Stimulated activated memory B cell treated with anti-CD40 and anti-IgM and Interleukin-4, amounts not matched to agents 10 μg/mL and 1 μg/mL and 100 μg/mL, for 72 hours (primary cell): ENCODE measurements around the gene EML1.

Source experiments
- ATAC-seq: fragments of 150-1000 bp; cut with Tn5 transposase; 2 replicates; pipeline ENCODE4 v1.10.0; 2021
- H3K27ac Mint-ChIP-seq: one replicate; pipeline ENCODE4 v1.8.0; 2022; ENCODE audit warnings: mild to moderate bottlenecking, mixed read lengths
- H3K27me3 Mint-ChIP-seq: one replicate; pipeline ENCODE4 v1.8.0; 2022; ENCODE audit warnings: mixed read lengths
- H3K36me3 Mint-ChIP-seq: one replicate; pipeline ENCODE4 v1.8.0; 2022; ENCODE audit warnings: mixed read lengths
- H3K4me1 Mint-ChIP-seq: one replicate; pipeline ENCODE4 v1.8.0; 2022; ENCODE audit warnings: mixed read lengths
- H3K4me3 Mint-ChIP-seq: one replicate; pipeline ENCODE4 v1.8.0; 2022; ENCODE audit warnings: mild to moderate bottlenecking, moderate library complexity, mixed read lengths
- H3K9me3 Mint-ChIP-seq: one replicate; pipeline ENCODE4 v1.8.0; 2022; ENCODE audit warnings: mixed read lengths

The EML1 gene

DNA sequence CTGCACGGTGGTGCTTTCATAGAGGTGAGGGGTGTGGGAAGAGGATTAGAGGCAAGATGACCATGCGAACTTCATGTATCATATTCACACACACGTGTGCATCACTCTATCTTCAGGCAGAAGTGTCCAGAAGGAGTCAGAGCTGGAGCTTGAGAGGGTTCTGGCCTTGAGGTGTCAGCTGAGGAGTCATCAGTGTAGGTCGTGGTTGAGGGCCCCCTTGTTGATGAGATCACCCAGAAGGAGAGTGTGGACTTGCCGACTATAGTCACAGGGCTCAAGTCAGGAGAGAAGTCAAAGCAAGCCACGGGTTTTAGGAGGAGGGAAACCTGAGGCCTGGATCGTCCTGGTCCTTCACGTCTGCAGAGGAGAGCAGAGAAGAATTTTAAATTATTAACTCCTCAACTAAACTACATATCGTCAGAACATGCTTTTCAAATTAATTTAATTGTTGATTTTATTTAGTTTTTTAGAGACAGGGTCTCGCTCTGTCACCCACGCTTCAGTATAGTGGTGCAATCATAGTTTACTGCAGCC lies 25.4 kb downstream of the EML1 start:
- H3K4me1 Mint-ChIP-seq = no peaks in the 10 kb centered on the region
- H3K9me3 Mint-ChIP-seq = no peaks in the 10 kb centered on the region
- H3K27ac Mint-ChIP-seq = no peak overlapping the region
- H3K27me3 Mint-ChIP-seq = peaks cover 21% of the 10 kb centered on the region
- no peak for ATAC-seq
- no peak overlapping the region for H3K4me3 Mint-ChIP-seq
- no peaks in the 10 kb centered on the region for H3K36me3 Mint-ChIP-seq

- ATAC-seq = no peak
- Mint-ChIP-seq H3K4me3 (no peak overlapping the region), H3K9me3 (no peaks in the 10 kb centered on the region), H3K27me3 (peaks cover 21% of the 10 kb centered on the region), H3K27ac (no peak overlapping the region), H3K4me1 (no peaks in the 10 kb centered on the region), H3K36me3 (no peaks in the 10 kb centered on the region)
Measured at GRCh38 chr14:99819514-99819913, 26.3 kb downstream of the EML1 start.

DNA sequence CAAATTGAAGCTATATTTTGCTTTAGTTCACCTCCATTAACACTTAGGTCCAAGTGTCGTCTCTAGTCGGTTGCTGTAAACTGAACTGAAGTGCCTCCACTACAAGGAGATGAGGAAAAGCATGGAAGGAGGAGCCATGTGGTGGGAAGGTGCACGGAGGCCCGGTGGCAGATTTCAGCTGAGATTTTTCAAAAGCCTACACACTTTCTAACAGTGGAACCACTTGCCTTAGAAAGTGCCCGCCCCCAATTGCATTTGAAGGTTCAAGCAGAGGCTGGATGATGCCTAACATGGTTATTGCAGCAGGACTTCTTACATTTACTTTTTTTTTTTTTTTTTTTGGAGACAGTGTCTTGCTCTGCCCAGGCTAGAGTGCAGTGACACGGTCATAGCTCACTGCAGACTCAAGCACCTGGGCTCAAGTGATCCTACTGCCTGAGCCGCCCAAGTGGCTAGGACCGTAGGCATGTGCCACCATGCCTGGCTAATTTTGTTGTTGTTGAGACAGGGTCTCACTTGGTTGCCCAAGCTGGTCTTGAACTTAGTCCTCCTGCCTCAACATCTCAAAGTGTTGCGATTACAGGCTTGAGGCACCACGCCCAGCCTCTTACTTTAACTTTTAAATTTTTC lies 27.6 kb downstream of the EML1 start:
- no peaks in the 10 kb centered on the region for H3K4me1 Mint-ChIP-seq
- H3K27ac Mint-ChIP-seq = no peak overlapping the region
- no peaks in the 10 kb centered on the region for H3K36me3 Mint-ChIP-seq
- H3K9me3 Mint-ChIP-seq = peaks cover 2% of the 10 kb centered on the region
- no peak for ATAC-seq
- H3K27me3 Mint-ChIP-seq = peaks cover 21% of the 10 kb centered on the region
- H3K4me3 Mint-ChIP-seq = no peak overlapping the region

- H3K36me3 Mint-ChIP-seq = no peaks in the 10 kb centered on the region
- H3K27me3 Mint-ChIP-seq = peaks cover 21% of the 10 kb centered on the region
- no peak for ATAC-seq
- no peaks in the 10 kb centered on the region for H3K4me1 Mint-ChIP-seq
- no peak overlapping the region for H3K4me3 Mint-ChIP-seq
- H3K27ac Mint-ChIP-seq = no peak overlapping the region
- peaks cover 2% of the 10 kb centered on the region for H3K9me3 Mint-ChIP-seq
Measured at GRCh38 chr14:99821519-99822508, 28.6 kb downstream of the EML1 start.

GRCh38 chr14:99822800-99823455 lies 29.7 kb downstream of the EML1 start:
- Mint-ChIP-seq H3K4me1 (no peaks in the 10 kb centered on the region), H3K27me3 (peaks cover 10% of the 10 kb centered on the region)
- no peak for ATAC-seq

DNA sequence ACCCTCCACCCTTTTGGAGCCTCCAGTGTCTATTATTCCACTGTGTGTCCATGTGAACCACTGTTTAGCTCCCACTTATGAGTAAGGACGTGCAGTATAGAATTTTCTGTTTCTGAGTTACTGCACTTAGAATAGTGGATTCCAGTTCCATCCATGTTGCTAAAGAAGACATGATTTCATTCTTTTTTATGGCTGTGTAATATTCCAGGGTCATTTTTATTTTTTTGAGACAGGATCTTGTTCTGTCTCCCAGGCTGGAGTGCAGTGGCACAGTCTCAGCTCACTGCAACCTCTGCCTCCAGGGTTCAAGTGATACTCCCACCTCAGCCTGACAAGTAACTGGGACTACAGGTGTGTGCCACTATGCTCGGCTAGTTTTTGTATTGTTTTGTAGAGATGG lies 31.6 kb downstream of the EML1 start:
- H3K4me1 Mint-ChIP-seq = no peaks in the 10 kb centered on the region
- ATAC-seq = no peak

More at GRCh38 chr14:99822800-99823455, 29.7 kb downstream of the EML1 start:
- Mint-ChIP-seq H3K9me3 (peaks cover 2% of the 10 kb centered on the region), H3K36me3 (no peaks in the 10 kb centered on the region), H3K27ac (no peak overlapping the region), H3K4me3 (no peak overlapping the region)

DNA sequence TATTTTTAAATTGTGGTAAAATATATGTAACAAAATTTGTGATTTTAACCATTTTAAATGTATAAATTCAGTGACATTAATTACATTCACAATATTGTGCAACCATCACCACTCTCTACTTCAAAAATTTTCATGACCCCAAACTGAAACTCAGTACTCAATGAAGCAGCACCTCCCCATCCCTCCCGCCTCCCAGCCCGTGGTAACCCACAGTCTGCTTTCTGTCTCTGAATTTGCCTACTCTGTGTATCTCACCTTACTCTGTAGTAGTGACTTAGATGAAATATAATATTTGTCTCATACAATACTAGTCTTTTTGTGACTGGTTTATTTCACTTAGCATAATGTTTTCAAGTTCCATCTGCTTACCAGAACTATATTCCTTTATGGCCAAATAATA lies 36.2 kb downstream of the EML1 start:
- Mint-ChIP-seq H3K27me3 (peaks cover 43% of the 10 kb centered on the region), H3K36me3 (no peaks in the 10 kb centered on the region), H3K4me3 (no peak overlapping the region), H3K27ac (no peak overlapping the region), H3K4me1 (no peaks in the 10 kb centered on the region), H3K9me3 (peaks cover 2% of the 10 kb centered on the region)
- ATAC-seq = no peak

More for the DNA sequence above, 31.6 kb downstream of the EML1 start:
- Mint-ChIP-seq H3K27ac (no peak overlapping the region), H3K4me3 (no peak overlapping the region), H3K9me3 (peaks cover 2% of the 10 kb centered on the region), H3K36me3 (no peaks in the 10 kb centered on the region), H3K27me3 (peaks cover 8% of the 10 kb centered on the region)

GRCh38 chr14:99831303-99831702 lies 38.1 kb downstream of the EML1 start:
- H3K4me1 Mint-ChIP-seq = no peaks in the 10 kb centered on the region
- no peak overlapping the region for H3K4me3 Mint-ChIP-seq
- H3K27ac Mint-ChIP-seq = no peak overlapping the region
- H3K27me3 Mint-ChIP-seq = peaks cover 58% of the 10 kb centered on the region
- H3K9me3 Mint-ChIP-seq = no peaks in the 10 kb centered on the region
- no peaks in the 10 kb centered on the region for H3K36me3 Mint-ChIP-seq
- ATAC-seq = no peak

DNA sequence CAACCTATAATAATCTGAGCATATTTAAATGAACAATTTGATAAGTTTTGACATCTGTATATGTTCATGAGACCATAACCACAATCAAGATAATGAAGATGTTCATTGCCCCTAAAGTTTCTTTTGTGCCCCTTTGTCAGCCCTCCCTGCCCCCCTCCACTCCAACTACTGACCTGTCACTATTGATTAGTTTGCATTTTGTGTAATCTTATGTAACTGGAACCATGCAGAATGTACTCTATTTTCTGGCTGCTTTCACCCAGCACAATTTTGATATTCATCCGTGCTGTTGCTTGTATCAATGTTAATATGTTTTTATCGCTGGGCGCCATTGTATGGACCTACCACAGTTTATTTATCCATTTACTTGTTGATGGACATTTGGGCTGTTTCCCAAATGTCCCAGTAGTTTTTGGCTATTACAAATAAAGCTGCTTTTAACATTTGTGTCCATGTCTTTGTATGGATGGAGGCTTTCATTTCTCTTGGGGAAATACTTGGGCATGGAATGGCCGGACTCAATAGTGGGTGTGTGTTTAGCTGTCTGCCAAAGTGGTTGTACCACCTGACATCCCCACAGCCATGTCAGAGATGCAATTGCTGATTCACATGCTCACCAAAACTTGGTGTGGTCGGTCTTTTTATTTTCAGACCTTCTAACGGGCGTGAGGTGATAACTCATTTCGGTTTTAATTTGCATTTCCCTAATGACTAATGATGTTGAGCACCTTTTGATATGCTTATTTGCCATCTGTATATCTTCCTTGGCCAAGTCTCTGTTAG lies 38.9 kb downstream of the EML1 start:
- no peaks in the 10 kb centered on the region for H3K9me3 Mint-ChIP-seq
- H3K4me3 Mint-ChIP-seq = no peak overlapping the region
- no peak overlapping the region for H3K27ac Mint-ChIP-seq
- no peaks in the 10 kb centered on the region for H3K4me1 Mint-ChIP-seq
- peaks cover 66% of the 10 kb centered on the region for H3K27me3 Mint-ChIP-seq
- no peaks in the 10 kb centered on the region for H3K36me3 Mint-ChIP-seq
- ATAC-seq = no peak

- H3K4me3 Mint-ChIP-seq = no peak overlapping the region
- no peaks in the 10 kb centered on the region for H3K9me3 Mint-ChIP-seq
- ATAC-seq = no peak
- no peaks in the 10 kb centered on the region for H3K4me1 Mint-ChIP-seq
- H3K27me3 Mint-ChIP-seq = peaks cover 64% of the 10 kb centered on the region
- H3K27ac Mint-ChIP-seq = no peak overlapping the region
- no peaks in the 10 kb centered on the region for H3K36me3 Mint-ChIP-seq
Measured at GRCh38 chr14:99837822-99838221, 44.6 kb downstream of the EML1 start.

DNA sequence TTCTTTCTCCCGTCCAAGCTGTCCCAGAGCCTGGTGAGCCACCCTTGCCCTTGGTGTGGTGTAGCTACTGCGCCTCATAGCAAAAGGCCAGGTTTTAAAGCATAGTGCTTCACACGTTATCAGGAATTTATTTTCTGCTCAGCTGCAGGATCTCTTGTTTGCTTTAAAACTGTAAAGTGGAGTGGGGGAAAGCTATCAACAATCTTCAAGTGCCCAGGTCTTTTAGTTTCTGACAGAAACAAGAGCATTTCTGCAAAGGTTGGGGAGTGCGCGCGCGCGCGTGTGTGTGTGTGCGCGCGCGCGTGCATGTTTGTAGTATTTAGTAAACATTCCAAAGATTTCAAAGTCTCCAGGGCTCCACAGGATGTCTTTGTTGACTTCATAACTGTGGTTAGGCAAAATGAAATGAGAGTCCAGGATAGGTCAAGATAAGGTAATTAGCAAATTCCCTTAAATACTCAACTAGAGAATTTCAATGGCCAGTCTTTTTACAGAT lies 45.5 kb downstream of the EML1 start:
- no peak for ATAC-seq
- H3K36me3 Mint-ChIP-seq = no peaks in the 10 kb centered on the region
- H3K4me1 Mint-ChIP-seq = no peaks in the 10 kb centered on the region
- no peak overlapping the region for H3K27ac Mint-ChIP-seq
- no peaks in the 10 kb centered on the region for H3K9me3 Mint-ChIP-seq
- peaks cover 55% of the 10 kb centered on the region for H3K27me3 Mint-ChIP-seq
- no peak overlapping the region for H3K4me3 Mint-ChIP-seq

DNA sequence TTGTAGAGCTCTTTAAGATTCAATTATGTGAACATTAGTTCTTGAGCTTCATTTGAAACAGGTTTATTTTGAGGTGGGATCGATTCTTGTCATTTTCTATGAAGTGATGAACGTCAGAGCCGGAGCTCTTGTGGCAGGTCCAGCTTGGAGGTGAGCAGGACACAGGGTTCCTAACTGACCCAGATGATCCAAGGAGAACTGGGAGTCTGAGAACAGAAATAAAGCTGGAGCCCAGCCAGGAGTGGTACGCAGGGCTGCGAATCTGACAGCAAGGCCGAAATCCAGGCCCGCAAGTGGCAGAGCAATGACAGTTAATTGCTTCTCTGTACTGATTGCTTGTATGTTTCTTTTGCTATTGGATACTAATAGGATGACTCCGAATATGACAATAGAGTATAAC lies 46.5 kb downstream of the EML1 start:
- H3K27me3 Mint-ChIP-seq = peaks cover 53% of the 10 kb centered on the region

GRCh38 chr14:99840265-99840664 lies 47.1 kb downstream of the EML1 start:
- Mint-ChIP-seq H3K27ac (no peak overlapping the region), H3K36me3 (no peaks in the 10 kb centered on the region), H3K4me1 (no peaks in the 10 kb centered on the region), H3K9me3 (no peaks in the 10 kb centered on the region), H3K4me3 (no peak overlapping the region), H3K27me3 (peaks cover 48% of the 10 kb centered on the region)
- no peak for ATAC-seq

More for the DNA sequence above, 46.5 kb downstream of the EML1 start:
- H3K9me3 Mint-ChIP-seq = no peaks in the 10 kb centered on the region
- H3K4me3 Mint-ChIP-seq = no peak overlapping the region
- no peaks in the 10 kb centered on the region for H3K4me1 Mint-ChIP-seq
- ATAC-seq = no peak
- H3K36me3 Mint-ChIP-seq = no peaks in the 10 kb centered on the region
- H3K27ac Mint-ChIP-seq = no peak overlapping the region

- H3K27me3 Mint-ChIP-seq = peaks cover 42% of the 10 kb centered on the region
- no peaks in the 10 kb centered on the region for H3K36me3 Mint-ChIP-seq
- no peak overlapping the region for H3K4me3 Mint-ChIP-seq
- H3K27ac Mint-ChIP-seq = no peak overlapping the region
- no peak for ATAC-seq
- H3K9me3 Mint-ChIP-seq = no peaks in the 10 kb centered on the region
- H3K4me1 Mint-ChIP-seq = no peaks in the 10 kb centered on the region
Measured at GRCh38 chr14:99840774-99841305, 47.6 kb downstream of the EML1 start.
